GM18508 (cell line): ENCODE results near the gene BCL7A.
A peak's percentile ranks its signal among the peaks of the same experiment; 100 is the strongest.
"Not testable (repeated sequence)": the region's sequence is repeated elsewhere in the genome, so short reads cannot be mapped to it uniquely, and the experiment has no call there.

Experiments used
- ATAC-seq: cut with Tn5 transposase; IDR thresholded peaks from one replicate; pipeline ENCODE4 v1.9.1; 2021; ENCODE audit warnings: moderate number of reproducible peaks; ENCODE audit not compliant: insufficient read depth, unreplicated experiment

The BCL7A gene

GRCh38 chr12:122021822-122022392 lies at the start of gene BCL7A:
BCL7A (plus strand) TSS chr12:122021884; CDS start chr12:122022092, 208 bp downstream.
- ATAC-seq, result no peak

DNA sequence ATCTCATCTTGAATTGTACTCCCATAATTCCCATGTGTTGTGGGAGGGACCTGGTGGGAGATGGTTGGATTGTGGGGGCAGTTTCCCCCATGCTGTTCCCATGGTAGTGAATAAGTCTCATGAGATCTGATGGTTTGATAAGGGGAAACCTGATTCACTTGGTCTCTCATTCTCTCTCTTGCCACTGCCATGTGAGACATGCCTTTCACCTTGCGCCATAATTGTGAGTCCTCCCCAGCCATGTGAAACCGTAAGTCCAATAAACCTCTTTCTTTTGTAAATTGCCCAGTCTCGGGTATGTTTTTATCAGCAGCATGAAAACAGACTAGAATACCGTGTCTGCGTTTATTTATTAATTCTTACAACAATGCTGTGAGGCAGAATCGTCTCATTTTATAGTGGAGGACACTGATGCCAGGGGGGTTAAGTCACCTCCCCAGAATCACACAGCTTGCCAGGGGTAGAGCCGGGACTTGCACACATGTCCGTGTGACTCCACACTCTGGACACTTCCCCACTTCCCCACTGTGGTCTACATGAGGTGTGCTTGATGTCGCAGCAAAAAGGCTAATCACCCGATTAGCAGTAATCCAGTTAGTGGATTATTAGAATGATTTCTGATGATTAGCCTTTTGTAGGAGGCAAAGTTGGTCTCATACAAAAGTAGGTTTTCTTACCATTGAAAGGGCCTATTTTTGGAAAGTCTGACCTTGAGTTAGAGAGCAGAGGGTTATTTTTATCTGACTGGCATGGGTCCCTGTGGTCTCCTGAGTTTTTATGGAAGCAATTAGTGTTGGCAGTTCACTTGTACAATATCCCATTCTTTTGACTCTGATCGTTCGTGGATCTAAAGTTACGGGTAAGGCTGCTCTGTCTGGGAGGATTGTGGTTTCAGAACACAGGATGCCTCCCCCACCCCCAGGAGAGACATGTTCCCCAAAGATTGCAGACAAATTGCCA lies 47.4 kb upstream of the BCL7A start:
- ATAC-seq, result no peak

DNA sequence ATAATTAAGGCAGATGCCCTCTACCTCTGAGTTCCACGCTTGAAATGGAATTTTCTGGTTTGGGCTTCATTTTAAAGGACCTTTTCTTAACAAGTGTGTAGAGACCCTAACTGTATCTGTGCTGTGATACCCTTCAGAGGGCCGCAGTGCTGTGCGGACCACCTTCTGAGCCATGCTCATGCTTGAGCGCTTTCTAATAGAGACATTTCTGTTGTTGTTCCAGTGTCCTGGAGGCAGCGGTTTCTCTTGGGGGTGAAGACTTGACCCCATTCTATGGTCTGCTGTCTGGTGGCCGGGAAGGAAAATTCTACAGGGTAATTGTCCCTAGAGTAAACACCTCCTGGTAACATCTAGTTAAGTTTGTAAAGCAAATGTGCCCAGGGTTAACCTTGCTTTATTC lies 46.7 kb upstream of the BCL7A start:
- no peak for ATAC-seq

- no peak for ATAC-seq
Measured at GRCh38 chr12:121976950-121977349, 44.7 kb upstream of the BCL7A start.

- no peak for ATAC-seq
Measured at GRCh38 chr12:121980191-121980891, 41.3 kb upstream of the BCL7A start.

DNA sequence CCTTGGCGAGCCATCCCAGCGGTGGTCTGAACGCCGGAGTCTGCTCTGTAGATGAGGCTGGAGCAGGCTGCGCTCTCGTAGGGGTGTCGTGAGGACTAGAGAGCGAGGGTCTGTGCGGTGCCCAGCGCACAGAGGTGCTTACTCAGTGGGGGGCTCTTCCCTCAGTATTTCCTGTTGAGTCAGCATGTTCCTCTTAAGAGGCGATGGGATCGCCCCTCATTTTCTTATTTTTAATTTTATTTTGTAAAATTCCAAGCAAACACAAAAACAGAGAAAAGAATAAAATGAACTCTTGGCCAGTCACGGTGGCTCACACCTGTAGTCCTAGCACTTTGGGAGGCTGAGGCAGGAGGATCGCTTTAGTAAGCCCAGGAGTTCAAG lies 40.8 kb upstream of the BCL7A start:
- ATAC-seq, result no peak

DNA sequence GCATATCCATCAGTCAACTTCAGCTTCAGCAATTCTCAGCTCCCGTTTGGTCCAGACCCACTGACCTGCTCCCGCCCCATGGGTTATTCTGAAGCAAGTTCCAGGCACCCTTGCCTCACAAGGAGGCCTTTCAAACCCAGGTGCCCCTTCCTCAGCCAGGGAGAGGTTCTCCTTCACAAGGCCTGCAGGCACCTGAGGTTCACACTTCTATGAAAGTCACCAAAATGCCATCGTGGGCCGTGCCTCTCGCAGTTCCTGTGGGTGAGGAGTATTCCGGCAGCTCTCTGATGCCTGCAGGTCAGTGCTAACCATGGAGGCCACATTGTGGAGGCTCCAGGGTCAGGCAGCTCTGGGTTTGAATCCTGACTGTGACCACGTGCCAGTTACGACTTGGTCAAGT lies 40.2 kb upstream of the BCL7A start:
- ATAC-seq, result no peak

GRCh38 chr12:121982950-121983349 lies 38.7 kb upstream of the BCL7A start:
- ATAC-seq, result no peak

DNA sequence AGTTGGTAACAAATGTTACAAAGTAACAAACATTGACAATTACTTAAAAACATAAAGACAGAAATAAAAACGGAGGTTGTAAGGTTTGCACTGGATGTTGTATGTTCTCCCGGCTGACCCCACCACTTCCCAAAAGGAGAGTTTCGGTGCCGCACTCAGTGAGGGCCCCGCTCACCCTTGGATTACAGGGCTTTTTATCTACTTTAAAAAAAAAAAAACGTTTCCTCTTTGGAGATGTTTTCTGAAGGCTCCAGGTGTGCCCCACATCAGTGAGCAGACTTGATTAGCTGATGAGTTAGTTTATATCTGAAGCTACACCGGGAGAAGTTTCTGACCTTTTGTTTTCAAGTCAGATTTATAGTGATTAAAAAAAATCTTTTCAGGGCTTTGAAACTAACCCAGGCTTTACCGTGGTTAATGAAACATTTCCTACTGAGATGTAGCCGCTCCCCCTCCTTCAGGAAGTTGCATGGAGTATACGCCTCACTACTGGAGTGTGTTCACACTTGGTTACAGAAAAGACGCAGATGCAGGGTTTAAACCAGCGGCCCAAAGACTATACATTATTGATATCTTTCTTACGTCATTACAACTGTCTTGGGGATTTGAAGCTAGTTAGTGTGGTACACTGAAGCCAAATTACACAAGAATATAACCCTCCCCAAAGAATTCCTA lies 38.0 kb upstream of the BCL7A start:
- no peak for ATAC-seq

GRCh38 chr12:121986489-121987245 lies 35.0 kb upstream of the BCL7A start:
- no peak for ATAC-seq

DNA sequence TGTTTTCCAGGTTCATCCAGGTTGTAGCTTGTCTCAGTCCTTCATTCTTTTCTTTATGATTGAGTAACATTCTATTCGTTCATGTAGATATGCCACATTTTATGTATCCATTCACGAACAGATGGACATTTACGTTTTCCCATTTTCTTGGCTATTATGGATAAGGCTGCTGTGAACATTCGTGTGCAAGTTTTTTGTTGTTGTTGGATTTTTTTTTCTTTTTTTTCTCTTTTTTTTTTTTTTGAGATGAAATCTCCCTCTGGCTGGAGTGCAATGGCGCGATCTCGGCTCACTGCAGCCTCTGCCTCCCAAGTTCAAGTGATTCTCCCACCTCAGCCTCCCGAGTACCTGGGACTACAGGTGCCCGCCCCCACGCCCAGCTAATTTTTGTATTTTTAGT lies 33.2 kb upstream of the BCL7A start:
- not testable (repeated sequence) for ATAC-seq

GRCh38 chr12:121989276-121990113 lies 32.2 kb upstream of the BCL7A start:
- no peak for ATAC-seq

GRCh38 chr12:121990114-121990647 lies 31.5 kb upstream of the BCL7A start:
- no peak for ATAC-seq

GRCh38 chr12:121990692-121991603 lies 30.7 kb upstream of the BCL7A start:
- no peak for ATAC-seq

DNA sequence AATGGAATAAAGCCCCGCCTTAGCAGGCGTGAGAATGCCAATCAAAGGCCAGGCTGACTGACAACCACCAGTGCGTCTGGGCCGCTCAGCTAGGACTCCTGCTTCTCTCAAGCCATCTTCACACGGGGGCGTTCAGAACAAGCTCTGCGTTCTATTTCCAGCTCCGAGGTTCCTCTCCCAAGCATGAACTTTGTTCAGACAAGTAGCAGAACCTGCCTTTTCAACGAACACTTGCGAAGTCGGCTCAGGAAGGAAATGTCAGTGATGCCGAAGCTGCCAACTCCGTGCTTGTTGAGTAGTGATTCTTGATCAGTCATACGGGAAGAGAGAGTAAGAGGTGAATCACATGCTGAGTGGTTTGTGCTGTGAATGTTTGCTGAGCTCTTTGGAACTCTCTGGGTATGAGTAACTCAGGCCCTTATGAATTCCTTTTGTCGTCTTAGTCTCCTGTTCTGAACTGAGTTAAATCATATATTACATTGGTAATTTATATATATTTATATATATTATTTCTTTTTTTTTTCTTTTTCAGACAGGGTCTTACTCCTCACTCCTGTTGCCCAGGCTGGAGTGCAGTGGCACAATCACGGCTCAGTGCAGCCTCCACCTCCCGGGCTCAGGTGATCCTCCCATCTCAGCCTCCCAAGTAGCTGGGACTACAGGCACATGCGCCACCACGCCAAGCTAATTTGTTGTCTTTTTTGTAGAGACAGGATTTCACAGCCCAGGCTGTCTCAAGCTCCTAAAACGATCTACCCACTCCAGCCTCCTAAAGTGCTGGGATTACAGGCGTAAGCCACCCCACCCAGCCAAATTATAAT lies 29.4 kb upstream of the BCL7A start:
- peak; percentile 63 for ATAC-seq

DNA sequence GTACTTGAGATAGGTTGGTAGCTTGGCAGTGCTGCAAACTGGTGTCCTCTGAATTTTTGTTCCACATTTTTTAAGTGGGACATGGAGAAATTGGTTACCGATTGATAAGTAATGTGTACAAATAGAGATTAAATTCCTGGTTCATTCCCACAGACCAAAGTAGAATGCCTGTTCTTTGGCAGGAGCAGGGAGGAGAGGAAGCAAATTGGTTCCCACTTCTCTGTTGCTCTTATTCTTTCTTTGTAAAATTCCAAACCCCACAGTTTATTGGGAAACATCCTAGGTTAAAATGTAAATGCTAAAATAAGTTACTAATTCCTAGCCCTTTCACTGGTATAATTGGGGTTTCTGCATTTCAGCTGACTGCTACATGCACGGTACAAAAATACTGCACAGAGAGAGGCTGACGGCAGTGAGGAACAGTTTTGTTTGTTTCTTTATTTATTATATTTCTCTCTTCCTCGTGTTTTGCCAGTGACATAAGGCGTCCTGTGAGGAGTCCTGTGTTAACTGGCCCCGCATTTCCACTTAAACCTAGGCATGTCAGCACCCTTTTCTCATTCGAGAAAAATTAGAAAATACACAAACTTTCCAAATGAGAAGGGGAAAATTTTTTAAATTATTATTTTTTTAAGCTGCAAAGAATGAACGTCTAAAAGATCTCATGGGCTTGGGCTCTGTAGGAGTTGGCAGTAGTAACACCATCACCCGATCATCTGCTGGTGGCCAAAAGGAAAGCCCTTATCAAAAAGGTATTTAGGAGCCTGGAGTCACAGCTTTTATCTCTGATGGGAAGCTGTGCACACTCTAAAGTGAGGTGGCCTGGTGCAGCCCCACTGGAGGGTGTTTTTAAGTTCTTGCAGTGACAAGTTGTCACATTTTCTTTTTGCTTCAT lies 25.4 kb upstream of the BCL7A start:
- ATAC-seq, result no peak
